ENCODE data around the gene MALRD1. TPM values are rescaled to one million over a fixed set of nuclear protein-coding genes. Genes with fewer than 3 reads are reported as not detected.

Gene MALRD1
- total RNA-seq, 1 donor from 2014 or later: 0.84 TPM

GRCh38 chr10:19561181-19561580 is 512.6 kb downstream of the MALRD1 start:
- Mint-ChIP-seq H3K27ac (ENCODE audit: unreplicated experiment) (no peak overlapping the region), H3K4me3 (no peak overlapping the region), H3K9me3 (peaks cover 7% of the 10 kb centered on the region), H3K27me3 (ENCODE audit: low read depth) (no peaks in the 10 kb centered on the region), H3K4me1 (no peaks in the 10 kb centered on the region), H3K36me3 (ENCODE audit: low read depth) (no peaks in the 10 kb centered on the region)
- TF ChIP-seq, protein P1, sequence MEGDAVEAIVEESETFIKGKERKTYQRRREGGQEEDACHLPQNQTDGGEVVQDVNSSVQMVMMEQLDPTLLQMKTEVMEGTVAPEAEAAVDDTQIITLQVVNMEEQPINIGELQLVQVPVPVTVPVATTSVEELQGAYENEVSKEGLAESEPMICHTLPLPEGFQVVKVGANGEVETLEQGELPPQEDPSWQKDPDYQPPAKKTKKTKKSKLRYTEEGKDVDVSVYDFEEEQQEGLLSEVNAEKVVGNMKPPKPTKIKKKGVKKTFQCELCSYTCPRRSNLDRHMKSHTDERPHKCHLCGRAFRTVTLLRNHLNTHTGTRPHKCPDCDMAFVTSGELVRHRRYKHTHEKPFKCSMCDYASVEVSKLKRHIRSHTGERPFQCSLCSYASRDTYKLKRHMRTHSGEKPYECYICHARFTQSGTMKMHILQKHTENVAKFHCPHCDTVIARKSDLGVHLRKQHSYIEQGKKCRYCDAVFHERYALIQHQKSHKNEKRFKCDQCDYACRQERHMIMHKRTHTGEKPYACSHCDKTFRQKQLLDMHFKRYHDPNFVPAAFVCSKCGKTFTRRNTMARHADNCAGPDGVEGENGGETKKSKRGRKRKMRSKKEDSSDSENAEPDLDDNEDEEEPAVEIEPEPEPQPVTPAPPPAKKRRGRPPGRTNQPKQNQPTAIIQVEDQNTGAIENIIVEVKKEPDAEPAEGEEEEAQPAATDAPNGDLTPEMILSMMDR (conservative IDR thresholded peaks at IDR 0.05): no peak
- DNase-seq (ENCODE audit: low read depth, low spot score): no peak

- no peaks in the 10 kb centered on the region for H3K9me3 Mint-ChIP-seq
- TF ChIP-seq, protein P1 (conservative IDR thresholded peaks at IDR 0.05): no peak
- no peak overlapping the region for H3K4me3 Mint-ChIP-seq
- no peaks in the 10 kb centered on the region for H3K4me1 Mint-ChIP-seq
- H3K27me3 Mint-ChIP-seq (ENCODE audit: low read depth): no peaks in the 10 kb centered on the region
- H3K36me3 Mint-ChIP-seq (ENCODE audit: low read depth): no peaks in the 10 kb centered on the region
- DNase-seq (ENCODE audit: low read depth, low spot score): no peak
- H3K27ac Mint-ChIP-seq (ENCODE audit: unreplicated experiment): no peak overlapping the region
Observed at GRCh38 chr10:19563388-19564141, 515.0 kb downstream of the MALRD1 start.

- Mint-ChIP-seq H3K4me3 (no peak overlapping the region), H3K4me1 (no peaks in the 10 kb centered on the region), H3K9me3 (no peaks in the 10 kb centered on the region), H3K36me3 (ENCODE audit: low read depth) (no peaks in the 10 kb centered on the region), H3K27me3 (ENCODE audit: low read depth) (no peaks in the 10 kb centered on the region), H3K27ac (ENCODE audit: unreplicated experiment) (no peak overlapping the region)
- no peak for DNase-seq (ENCODE audit: low read depth, low spot score)
- TF ChIP-seq, protein P1 (conservative IDR thresholded peaks at IDR 0.05): no peak
Observed at GRCh38 chr10:19570120-19570519, 521.5 kb downstream of the MALRD1 start.

DNA sequence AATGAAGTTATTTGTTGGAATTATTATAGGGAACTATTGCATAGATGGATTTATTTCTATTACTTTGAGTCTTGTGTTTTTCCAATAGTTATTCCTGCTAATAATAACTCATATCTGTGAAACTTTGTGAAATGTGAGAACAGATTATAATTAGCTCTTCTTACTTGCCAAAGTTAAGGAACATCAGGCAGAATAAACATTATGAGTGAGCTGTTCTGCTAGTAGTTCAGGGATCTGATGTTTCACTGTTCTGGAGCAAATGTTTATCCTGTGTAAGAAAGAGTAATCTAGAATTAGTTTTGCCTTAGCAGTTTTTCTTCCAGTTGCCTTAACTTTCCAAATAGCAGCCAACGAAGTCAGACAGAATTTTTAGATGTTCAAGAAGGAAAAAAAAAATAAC is 522.4 kb downstream of the MALRD1 start:
- H3K27ac Mint-ChIP-seq (ENCODE audit: unreplicated experiment): no peak overlapping the region
- TF ChIP-seq, protein P1 (conservative IDR thresholded peaks at IDR 0.05): no peak
- H3K9me3 Mint-ChIP-seq: no peaks in the 10 kb centered on the region
- H3K4me1 Mint-ChIP-seq: no peaks in the 10 kb centered on the region
- no peaks in the 10 kb centered on the region for H3K27me3 Mint-ChIP-seq (ENCODE audit: low read depth)
- no peak overlapping the region for H3K4me3 Mint-ChIP-seq
- no peaks in the 10 kb centered on the region for H3K36me3 Mint-ChIP-seq (ENCODE audit: low read depth)
- no peak for DNase-seq (ENCODE audit: low read depth, low spot score)

GRCh38 chr10:19572056-19572455 is 523.5 kb downstream of the MALRD1 start:
- Mint-ChIP-seq H3K36me3 (ENCODE audit: low read depth) (no peaks in the 10 kb centered on the region), H3K27ac (ENCODE audit: unreplicated experiment) (no peak overlapping the region), H3K4me3 (no peak overlapping the region), H3K27me3 (ENCODE audit: low read depth) (no peaks in the 10 kb centered on the region), H3K4me1 (no peaks in the 10 kb centered on the region), H3K9me3 (no peaks in the 10 kb centered on the region)
- no peak for DNase-seq (ENCODE audit: low read depth, low spot score)
- TF ChIP-seq, protein P1 (conservative IDR thresholded peaks at IDR 0.05): no peak
